ENCODE data around the gene RASSF5.

The RASSF5 gene

DNA sequence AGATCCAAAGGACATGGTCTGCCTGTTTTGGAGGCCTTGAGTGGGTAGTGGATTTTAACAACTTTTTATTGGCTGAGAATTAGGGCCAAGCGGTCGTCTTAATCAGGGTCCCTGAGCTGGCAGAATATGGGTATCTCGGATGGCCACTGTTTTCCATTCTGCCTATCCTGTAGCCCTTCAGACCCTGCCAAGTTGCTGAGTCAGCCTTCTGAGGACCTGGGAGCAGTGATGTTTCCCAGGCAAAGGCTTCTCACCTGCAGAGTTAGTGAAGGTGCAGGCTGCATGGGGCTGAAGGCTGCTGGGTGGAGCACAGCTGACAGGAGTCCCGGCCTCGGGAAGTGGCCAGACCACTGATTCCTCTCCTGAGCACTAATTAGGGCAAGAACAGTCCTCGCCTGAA, 11.4 kb downstream of the RASSF5 start:
- DNase-seq = no peak

DNA sequence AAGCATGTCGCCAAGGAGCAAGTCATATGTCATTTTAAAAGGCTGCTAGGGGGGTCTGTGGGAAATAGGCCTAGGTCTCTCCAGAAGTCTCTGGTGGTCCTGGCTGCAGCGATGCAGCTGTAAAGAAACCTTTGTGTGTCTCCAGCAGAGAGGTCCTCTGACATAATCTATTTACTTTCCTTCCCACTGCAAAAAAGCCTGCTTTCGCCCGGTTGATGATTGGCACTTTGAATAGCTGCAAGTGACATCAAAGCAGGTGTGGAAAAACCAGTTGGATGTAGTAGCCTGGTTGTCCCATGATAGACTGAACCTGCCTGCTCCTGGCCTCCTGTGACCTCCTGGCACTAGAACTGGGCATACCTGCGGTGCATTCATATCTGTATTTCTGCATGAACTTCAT, 13.8 kb downstream of the RASSF5 start:
- no peak for DNase-seq

GRCh38 chr1:206521694-206522402, 14.5 kb downstream of the RASSF5 start:
- no peak for DNase-seq

DNA sequence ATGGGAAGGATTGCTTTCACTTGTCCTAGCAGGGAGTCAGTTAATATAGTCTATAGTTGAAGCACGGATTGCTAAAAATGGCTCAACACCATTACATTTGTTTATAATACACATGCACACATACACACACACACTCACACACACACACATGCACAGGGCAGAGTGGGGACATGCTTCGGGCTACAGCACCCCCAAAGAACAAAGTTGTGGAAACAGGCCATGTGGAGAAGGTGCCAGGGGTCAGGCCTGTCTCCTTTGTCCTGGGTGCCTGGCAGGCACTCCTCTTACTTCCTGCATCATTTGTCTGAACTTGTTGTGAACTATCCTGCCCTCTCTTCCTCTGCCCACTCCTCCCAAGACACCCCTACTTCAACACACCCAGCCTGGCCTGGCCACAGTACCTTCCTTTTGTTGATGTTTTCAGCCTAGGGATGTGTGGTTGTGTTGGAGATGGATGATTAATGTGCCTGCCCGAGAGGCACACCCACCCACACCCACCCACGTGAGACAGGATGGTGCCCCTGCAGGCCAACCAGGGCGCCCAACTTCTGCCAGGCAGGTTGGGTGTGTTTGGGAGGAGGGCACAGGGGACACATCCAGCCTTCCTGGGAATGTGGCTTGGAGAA, 17.5 kb downstream of the RASSF5 start:
- no peak for DNase-seq

GRCh38 chr1:206526064-206526911, 19.0 kb downstream of the RASSF5 start:
- DNase-seq = no peak

DNA sequence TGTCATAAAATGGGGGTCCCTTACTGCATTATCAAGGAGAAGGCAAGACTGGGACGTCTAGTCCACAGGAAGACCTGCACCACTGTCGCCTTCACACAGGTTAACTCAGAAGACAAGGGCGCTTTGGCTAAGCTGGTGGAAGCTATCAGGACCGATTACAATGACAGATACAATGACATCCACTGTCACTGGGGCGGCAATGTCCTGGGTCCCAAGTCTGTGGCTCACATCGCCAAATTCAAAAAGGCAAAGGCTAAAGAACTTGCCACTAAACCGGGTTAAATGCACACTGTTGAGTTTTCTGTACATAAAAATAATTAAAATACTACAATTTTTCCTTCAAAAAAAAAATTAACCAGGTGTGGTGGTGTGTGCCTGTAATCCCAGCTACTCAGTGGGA, 22.1 kb downstream of the RASSF5 start:
- no peak for DNase-seq

- DNase-seq = no peak
Observed at GRCh38 chr1:206532368-206532767, 25.0 kb downstream of the RASSF5 start.

DNA sequence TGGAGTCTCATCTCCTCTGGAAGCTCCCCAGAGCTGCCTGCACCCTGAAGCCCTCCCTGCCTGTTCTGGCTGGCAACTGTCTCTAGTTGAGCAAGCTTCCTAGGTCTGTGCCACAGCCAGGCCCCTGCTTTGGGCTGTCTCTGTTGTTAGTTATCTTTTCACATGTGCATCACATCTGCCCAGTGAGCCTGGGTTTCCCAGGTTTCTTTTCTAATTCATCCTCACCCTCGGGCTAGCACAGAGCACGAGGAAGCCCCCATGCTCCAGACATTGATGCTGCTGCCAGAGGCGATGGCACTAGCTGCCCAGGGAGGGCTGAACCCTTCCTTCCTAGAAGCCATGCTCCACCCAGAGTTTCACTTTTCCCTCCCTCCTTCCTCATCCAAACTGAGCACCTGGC, 27.2 kb downstream of the RASSF5 start:
- no peak for DNase-seq

- DNase-seq = no peak
Observed at GRCh38 chr1:206535853-206536188, 28.5 kb downstream of the RASSF5 start.

GRCh38 chr1:206537141-206537540, 29.8 kb downstream of the RASSF5 start:
- DNase-seq = no peak

GRCh38 chr1:206538086-206538770, 30.9 kb downstream of the RASSF5 start:
- no peak for DNase-seq

DNA sequence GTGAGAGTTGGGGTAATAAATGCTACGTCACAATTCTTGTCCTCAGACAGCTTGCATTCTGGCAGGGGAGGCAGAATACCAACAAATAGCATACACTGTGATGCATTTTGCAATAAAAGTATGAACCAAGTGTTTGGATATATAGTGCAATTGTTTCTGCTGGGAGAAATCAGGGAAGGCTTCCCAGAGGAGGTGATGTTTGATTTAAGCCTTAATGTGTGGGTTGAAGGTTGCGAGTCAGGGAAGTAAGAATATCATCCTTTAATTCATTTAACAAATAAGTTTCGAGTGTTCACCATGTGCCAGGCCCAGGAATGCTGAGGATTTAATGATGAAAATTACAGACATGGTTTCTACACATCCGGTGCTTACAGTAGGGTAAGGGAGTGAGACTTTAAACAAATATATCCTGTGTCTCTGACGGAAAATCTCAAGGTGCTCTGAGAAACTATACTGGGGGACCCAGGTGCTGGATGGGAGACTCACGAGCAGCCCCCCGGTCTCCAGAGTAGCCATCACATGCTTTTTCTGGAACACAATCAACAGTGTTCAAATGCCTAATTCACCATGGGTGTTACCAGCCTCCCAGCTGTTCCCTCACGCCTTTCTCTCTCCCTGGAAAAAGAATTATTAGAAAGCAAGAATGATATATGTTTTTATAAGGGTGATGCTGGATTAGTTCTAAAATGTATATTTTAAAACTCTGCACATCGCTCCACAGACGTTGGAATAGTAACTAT, 31.7 kb downstream of the RASSF5 start:
- DNase-seq = no peak

DNA sequence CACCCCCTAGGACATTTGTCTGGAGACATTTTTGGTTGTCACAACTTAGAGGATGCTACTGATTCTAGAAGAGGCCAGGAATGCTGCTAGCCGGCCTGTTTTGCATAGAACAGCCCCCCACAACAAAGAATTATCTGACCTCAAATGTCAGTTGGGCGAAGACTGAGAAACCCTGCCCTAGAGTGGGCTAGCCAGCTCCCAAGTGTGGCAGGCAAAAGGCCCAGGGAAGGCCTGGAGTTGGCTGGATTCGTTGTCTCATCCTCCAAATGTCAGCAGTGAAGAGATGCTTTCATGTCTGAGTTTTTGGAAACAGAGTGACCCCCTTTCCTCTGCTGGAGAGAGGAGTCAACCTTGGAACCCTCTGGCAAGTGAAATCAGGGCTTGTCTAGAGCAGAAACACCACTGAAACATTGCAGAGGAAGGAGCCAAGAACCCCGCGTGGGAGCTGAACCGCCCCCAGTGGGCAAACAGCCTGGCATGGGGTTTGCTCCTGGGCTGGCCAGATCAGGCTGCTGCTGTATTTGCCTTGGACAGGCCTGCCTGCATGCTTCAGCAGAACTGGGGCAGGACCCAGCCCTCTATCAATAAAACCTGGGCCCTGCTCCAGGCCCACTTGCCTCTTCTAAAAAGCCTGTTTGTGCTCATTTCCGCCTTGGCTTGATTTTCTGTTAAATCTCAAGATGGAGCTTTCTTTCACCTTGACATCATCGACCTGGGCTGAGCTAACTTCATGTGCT, 32.9 kb downstream of the RASSF5 start:
- no peak for DNase-seq

DNA sequence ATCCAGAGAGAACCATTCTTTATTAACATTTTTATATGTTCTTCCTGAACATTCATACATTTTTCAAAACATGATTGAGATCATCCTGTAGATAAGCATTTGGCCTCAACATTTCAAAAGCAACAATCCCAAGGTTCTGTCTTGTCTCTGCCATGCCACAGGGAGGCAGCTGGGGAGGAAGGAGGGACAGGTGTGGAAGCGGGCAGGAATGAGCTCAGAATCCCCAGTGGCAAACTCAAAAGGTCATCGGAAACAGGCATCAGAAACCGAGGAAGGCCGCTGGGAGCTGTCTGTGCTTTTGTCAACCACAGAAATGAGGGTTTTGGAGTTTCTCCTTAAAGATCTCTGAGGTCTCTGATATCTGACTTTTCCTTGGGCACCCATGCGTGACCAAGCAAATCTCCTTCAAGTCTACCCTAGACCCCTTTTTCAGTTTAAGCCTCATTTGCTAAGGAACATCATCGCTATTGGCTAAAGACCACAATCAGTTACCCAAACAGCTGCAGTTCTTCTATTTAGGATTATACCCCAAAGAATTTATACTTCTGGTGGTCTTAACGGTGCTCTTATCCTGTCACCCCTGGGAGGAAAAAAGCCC, 34.0 kb downstream of the RASSF5 start:
- DNase-seq = no peak

- DNase-seq = peak; percentile 80
Observed at GRCh38 chr1:206544562-206545257, 37.4 kb downstream of the RASSF5 start.

DNA sequence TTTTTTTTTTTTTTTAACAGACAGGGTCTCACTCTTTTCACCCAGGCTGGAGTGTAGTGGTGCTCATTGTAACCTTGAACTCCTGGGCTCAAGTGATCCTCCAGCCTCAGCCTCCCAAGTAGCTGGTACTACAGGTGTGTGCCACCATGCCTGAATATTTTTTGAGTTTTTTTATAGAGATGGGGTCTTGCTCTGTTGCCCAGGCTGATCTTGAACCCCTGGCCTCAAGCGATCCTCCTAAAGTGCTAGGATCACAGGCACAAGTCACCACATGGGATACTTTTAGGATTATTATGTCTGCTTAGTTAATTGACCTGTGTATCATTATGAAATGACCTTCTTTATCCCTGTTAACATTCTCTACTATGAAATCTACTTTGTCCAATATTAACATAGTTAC, 38.0 kb downstream of the RASSF5 start:
- DNase-seq = no peak

- no peak for DNase-seq
Observed at GRCh38 chr1:206547104-206547503, 39.8 kb downstream of the RASSF5 start.

DNA sequence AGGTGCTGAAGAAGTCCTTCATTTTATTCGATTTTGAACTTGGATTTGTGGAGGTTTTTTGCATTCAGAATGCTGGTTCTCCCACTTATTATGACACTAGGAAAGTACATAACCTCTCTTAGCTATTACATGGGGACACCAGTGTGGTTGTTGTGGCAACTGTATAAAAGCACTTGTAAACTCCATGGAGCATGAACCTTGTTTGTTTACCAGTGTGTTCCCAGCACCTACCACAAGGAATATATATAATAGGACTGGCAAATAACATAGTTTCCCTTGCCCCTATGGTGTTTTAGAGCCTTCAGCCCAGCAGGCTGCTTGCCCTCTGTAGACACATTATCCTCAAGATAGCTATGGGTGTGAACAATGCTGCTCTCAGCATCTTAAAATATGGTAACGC, 43.1 kb downstream of the RASSF5 start:
- DNase-seq = no peak

- no peak for DNase-seq
Observed at GRCh38 chr1:206551296-206551985, 44.1 kb downstream of the RASSF5 start.

DNA sequence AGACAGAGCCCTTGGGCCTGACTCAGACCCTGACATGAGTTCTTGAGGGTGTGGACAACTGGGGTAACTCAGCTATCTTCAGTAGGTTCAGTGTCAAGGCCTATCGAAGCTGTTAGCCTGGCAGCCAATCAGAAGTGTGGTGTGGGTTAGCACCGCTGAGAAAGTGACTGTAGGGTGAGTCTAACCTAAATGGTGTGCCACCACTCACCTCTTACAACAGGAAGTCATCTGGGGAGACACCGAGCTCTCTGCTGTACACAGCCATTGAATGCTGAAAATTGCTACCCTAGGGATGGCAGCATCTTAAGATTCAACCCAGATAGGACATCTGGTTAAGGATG, 44.6 kb downstream of the RASSF5 start:
- DNase-seq = peak; percentile 88

All from stimulated activated CD4-positive, alpha-beta T cell treated with anti-CD3 and anti-CD28 coated beads, Interleukin-1b, Interleukin-23, amount 100 ng/mL, for 48 hours (primary cell).